ENCODE results near the gene ATP2A2.

The ATP2A2 gene

DNA sequence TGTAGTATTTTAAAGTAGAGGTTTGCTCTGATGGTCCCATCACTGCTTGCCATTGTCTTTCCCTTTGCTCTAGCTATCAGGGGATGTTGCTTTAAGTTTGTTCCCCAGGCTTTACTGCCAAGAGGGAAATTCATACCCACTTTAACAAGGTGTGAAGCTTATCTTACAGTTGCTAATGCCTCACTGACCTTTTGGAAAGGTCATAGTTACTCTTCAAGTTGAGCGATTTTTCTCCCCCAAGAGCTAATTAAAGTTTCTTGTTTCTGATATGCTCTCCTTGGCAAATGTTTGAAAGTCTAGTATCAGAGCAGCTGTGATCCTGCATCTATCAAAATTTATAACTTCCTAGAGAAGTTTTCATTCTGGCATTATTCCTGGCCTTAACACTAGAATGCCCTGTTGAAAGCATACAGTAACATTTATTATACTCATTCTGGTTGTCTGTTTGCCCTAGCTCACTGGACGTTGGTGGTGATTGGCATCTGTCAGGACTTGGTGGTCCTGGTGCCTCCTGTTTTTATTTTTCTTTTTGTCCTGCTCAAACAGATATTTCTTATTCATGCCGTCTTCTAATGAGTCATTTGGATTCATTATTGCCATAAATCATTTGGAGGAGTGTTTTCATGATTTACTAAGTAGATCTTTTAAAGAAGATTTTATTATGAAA lies 8.1 kb downstream of the ATP2A2 start:
- H3K9me3 Mint-ChIP-seq, result no peaks in the 10 kb centered on the region
- no peaks in the 10 kb centered on the region for H3K27me3 Mint-ChIP-seq
- peak overlapping the region; percentile 51 for H3K27ac Mint-ChIP-seq
- no peak for DNase-seq (ENCODE audit: low spot score in 2 of 2)
- peaks cover 13% of the 10 kb centered on the region for H3K36me3 Mint-ChIP-seq
- ATAC-seq (ENCODE audit: low read depth), result no peak
- peaks cover 21% of the 10 kb centered on the region for H3K4me1 Mint-ChIP-seq
- no peak overlapping the region for H3K4me3 Mint-ChIP-seq

GRCh38 chr12:110289711-110290078 lies 8.6 kb downstream of the ATP2A2 start:
- H3K4me1 Mint-ChIP-seq, result peaks cover 15% of the 10 kb centered on the region
- H3K4me3 Mint-ChIP-seq, result no peak overlapping the region
- DNase-seq (ENCODE audit: low spot score in 2 of 2), result no peak
- H3K27me3 Mint-ChIP-seq, result no peaks in the 10 kb centered on the region
- H3K36me3 Mint-ChIP-seq, result peaks cover 14% of the 10 kb centered on the region
- peak overlapping the region; percentile 51 for H3K27ac Mint-ChIP-seq
- H3K9me3 Mint-ChIP-seq, result no peaks in the 10 kb centered on the region
- no peak for ATAC-seq (ENCODE audit: low read depth)

- H3K9me3 Mint-ChIP-seq, result no peaks in the 10 kb centered on the region
- H3K4me3 Mint-ChIP-seq, result no peak overlapping the region
- peaks cover 23% of the 10 kb centered on the region for H3K36me3 Mint-ChIP-seq
- peaks cover 7% of the 10 kb centered on the region for H3K4me1 Mint-ChIP-seq
- DNase-seq (ENCODE audit: low spot score in 2 of 2) (no peak), ATAC-seq (ENCODE audit: low read depth) (no peak)
- H3K27ac Mint-ChIP-seq, result peak overlapping the region; percentile 65
- no peaks in the 10 kb centered on the region for H3K27me3 Mint-ChIP-seq
Observed at GRCh38 chr12:110301065-110301806, 20.2 kb downstream of the ATP2A2 start.

- Mint-ChIP-seq H3K9me3 (no peaks in the 10 kb centered on the region), H3K4me3 (no peak overlapping the region), H3K27ac (peak overlapping the region; percentile 67), H3K36me3 (peaks cover 28% of the 10 kb centered on the region), H3K27me3 (no peaks in the 10 kb centered on the region), H3K4me1 (peaks cover 24% of the 10 kb centered on the region)
- DNase-seq (ENCODE audit: low spot score in 2 of 2) (no peak), ATAC-seq (ENCODE audit: low read depth) (no peak)
Observed at GRCh38 chr12:110304061-110304551, 23.1 kb downstream of the ATP2A2 start.

DNA sequence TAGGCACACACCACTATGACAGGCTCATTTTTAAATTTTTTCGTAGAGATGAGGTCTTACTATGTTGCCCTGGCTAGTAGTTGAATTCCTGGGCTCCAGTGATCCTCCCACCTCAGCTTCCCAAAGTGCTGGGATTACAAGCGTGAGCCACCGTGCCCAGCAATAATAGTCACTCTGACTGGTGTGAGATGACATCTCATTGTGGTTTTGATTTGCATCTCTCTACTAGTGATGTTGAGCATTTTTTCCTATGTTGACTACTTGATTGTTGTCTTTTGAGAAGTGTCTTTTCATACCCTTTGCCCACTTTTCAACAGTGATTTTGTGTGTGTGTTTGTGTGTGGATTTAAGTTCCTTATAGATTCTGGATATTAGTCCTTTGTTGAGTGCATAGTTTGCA lies 26.3 kb downstream of the ATP2A2 start:
- DNase-seq (ENCODE audit: low spot score in 2 of 2) (no peak), ATAC-seq (ENCODE audit: low read depth) (no peak)
- H3K4me1 Mint-ChIP-seq, result peaks cover 19% of the 10 kb centered on the region
- H3K27me3 Mint-ChIP-seq, result no peaks in the 10 kb centered on the region
- H3K4me3 Mint-ChIP-seq, result peak overlapping the region; percentile 6
- H3K27ac Mint-ChIP-seq, result no peak overlapping the region
- H3K9me3 Mint-ChIP-seq, result no peaks in the 10 kb centered on the region
- peaks cover 19% of the 10 kb centered on the region for H3K36me3 Mint-ChIP-seq

GRCh38 chr12:110310763-110311162 lies 29.7 kb downstream of the ATP2A2 start:
- Mint-ChIP-seq H3K4me1 (peaks cover 21% of the 10 kb centered on the region), H3K36me3 (peaks cover 15% of the 10 kb centered on the region), H3K27ac (no peak overlapping the region), H3K9me3 (no peaks in the 10 kb centered on the region), H3K27me3 (no peaks in the 10 kb centered on the region), H3K4me3 (no peak overlapping the region)
- DNase-seq (ENCODE audit: low spot score in 2 of 2) (no peak), ATAC-seq (ENCODE audit: low read depth) (no peak)

DNA sequence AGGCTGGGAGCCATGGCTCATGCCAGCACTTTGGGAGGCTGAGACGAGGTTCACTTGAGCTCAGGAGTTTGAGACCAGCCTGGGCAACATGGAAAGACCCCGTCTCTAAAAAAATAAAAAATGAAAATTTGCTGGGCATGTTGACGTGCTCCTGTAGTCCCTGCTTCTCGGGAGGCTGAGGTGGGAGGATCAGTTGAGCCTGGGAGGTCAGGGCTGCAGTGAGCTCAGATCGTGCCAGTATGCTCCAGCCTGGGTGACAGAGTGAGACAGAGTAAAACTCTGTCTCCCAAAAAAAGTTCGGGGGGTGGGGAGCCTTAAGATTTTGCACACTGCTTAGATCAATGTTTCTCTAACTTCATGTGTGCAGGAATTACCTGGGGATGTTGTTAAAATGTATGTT lies 30.9 kb downstream of the ATP2A2 start:
- Mint-ChIP-seq H3K36me3 (peaks cover 14% of the 10 kb centered on the region), H3K27ac (no peak overlapping the region), H3K4me1 (peaks cover 17% of the 10 kb centered on the region), H3K27me3 (no peaks in the 10 kb centered on the region), H3K9me3 (no peaks in the 10 kb centered on the region), H3K4me3 (no peak overlapping the region)
- no peak for ATAC-seq (ENCODE audit: low read depth)
- no peak for DNase-seq (ENCODE audit: low spot score in 2 of 2)

- ATAC-seq (ENCODE audit: low read depth), result no peak
- Mint-ChIP-seq H3K4me1 (peaks cover 11% of the 10 kb centered on the region), H3K36me3 (peaks cover 10% of the 10 kb centered on the region), H3K27me3 (no peaks in the 10 kb centered on the region), H3K4me3 (no peak overlapping the region), H3K9me3 (no peaks in the 10 kb centered on the region), H3K27ac (no peak overlapping the region)
- no peak for DNase-seq (ENCODE audit: low spot score in 2 of 2)
Observed at GRCh38 chr12:110312581-110313360, 31.7 kb downstream of the ATP2A2 start.

DNA sequence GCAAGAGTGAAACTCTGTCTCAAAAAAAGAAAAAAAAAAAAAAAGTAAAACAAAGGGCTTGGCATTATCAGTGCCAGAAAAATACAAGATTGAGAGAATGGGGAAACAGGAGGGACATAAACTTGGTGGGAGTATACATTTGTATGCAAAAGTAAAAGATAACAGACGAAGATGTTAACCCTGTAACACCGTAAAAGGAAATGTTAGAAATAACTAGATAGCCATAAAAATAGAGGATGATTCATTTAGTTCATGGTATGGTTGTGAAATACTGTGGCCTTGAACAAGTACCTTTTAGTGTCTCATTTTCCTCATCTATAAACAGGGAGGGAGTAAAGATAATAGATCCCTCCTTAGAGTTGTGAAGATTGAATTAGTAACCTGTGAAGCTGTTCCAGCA lies 33.3 kb downstream of the ATP2A2 start:
- Mint-ChIP-seq H3K27me3 (no peaks in the 10 kb centered on the region), H3K4me1 (peaks cover 5% of the 10 kb centered on the region), H3K9me3 (no peaks in the 10 kb centered on the region), H3K4me3 (no peak overlapping the region), H3K36me3 (peaks cover 6% of the 10 kb centered on the region), H3K27ac (no peak overlapping the region)
- DNase-seq (ENCODE audit: low spot score in 2 of 2), result no peak
- no peak for ATAC-seq (ENCODE audit: low read depth)

DNA sequence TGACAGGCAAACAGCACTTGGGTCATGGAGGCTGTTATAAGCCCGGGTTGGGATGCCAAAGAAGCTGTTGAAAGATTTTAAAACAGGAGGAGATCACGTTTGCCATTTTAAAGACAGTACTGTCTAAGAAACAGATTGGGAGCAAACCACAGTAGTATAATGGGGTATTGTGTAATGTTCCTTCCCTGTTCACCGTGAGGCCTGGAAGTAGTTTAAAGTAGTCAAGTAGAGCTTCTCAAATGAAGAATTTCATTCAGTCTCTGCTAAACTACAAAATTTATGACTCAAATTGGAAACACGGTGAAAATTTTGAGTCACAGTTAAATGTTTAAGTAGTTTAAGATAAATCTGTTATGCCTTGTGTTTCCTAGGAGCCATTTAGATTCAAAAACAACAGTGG lies 35.8 kb downstream of the ATP2A2 start:
- Mint-ChIP-seq H3K27ac (no peak overlapping the region), H3K36me3 (peaks cover 6% of the 10 kb centered on the region), H3K4me1 (peaks cover 5% of the 10 kb centered on the region), H3K9me3 (no peaks in the 10 kb centered on the region), H3K4me3 (no peak overlapping the region), H3K27me3 (no peaks in the 10 kb centered on the region)
- DNase-seq (ENCODE audit: low spot score in 2 of 2) (no peak), ATAC-seq (ENCODE audit: low read depth) (no peak)

GRCh38 chr12:110317911-110318310 lies 36.9 kb downstream of the ATP2A2 start:
- no peak overlapping the region for H3K4me3 Mint-ChIP-seq
- no peaks in the 10 kb centered on the region for H3K27me3 Mint-ChIP-seq
- no peaks in the 10 kb centered on the region for H3K9me3 Mint-ChIP-seq
- ATAC-seq (ENCODE audit: low read depth) (no peak), DNase-seq (ENCODE audit: low spot score in 2 of 2) (no peak)
- peaks cover 5% of the 10 kb centered on the region for H3K4me1 Mint-ChIP-seq
- H3K36me3 Mint-ChIP-seq, result peaks cover 6% of the 10 kb centered on the region
- H3K27ac Mint-ChIP-seq, result no peak overlapping the region

- Mint-ChIP-seq H3K27ac (no peak overlapping the region), H3K4me3 (no peak overlapping the region), H3K4me1 (no peaks in the 10 kb centered on the region), H3K27me3 (no peaks in the 10 kb centered on the region), H3K36me3 (peaks cover 7% of the 10 kb centered on the region), H3K9me3 (no peaks in the 10 kb centered on the region)
- ATAC-seq (ENCODE audit: low read depth) (no peak), DNase-seq (ENCODE audit: low spot score in 2 of 2) (no peak)
Observed at GRCh38 chr12:110320550-110320949, 39.5 kb downstream of the ATP2A2 start.

GRCh38 chr12:110329710-110330109 lies 48.7 kb downstream of the ATP2A2 start:
- no peak overlapping the region for H3K4me3 Mint-ChIP-seq
- H3K27me3 Mint-ChIP-seq, result no peaks in the 10 kb centered on the region
- ATAC-seq (ENCODE audit: low read depth) (no peak), DNase-seq (ENCODE audit: low spot score in 2 of 2) (no peak)
- peaks cover 2% of the 10 kb centered on the region for H3K4me1 Mint-ChIP-seq
- no peak overlapping the region for H3K27ac Mint-ChIP-seq
- H3K9me3 Mint-ChIP-seq, result no peaks in the 10 kb centered on the region
- H3K36me3 Mint-ChIP-seq, result peaks cover 33% of the 10 kb centered on the region

DNA sequence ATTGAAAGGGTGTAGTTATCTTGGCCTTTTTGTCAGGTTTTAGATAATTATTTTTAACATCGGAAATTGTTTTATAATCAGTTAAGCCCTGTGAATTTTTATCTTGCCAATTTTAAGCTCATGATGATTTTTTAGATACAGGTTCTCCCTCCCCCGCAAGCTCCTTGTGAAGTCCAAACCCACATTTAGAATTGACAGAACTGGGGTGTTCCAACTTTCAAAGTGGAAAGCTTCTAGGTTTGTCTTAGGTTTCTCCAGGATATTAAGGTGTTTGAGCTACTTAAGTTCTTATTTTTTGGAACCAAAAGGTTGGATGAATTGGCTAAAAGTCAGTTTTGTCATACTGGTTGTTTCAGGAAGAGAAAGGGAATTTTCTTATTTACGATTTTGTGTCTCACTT lies 49.1 kb downstream of the ATP2A2 start:
- H3K27me3 Mint-ChIP-seq, result no peaks in the 10 kb centered on the region
- peaks cover 2% of the 10 kb centered on the region for H3K4me1 Mint-ChIP-seq
- H3K4me3 Mint-ChIP-seq, result no peak overlapping the region
- ATAC-seq (ENCODE audit: low read depth) (no peak), DNase-seq (ENCODE audit: low spot score in 2 of 2) (no peak)
- no peak overlapping the region for H3K27ac Mint-ChIP-seq
- H3K9me3 Mint-ChIP-seq, result no peaks in the 10 kb centered on the region
- H3K36me3 Mint-ChIP-seq, result peaks cover 34% of the 10 kb centered on the region
